GM23248 (cell line): Measurements from ENCODE around the gene DDAH1.

Experiments used
- EZH2 ChIP-seq: fragments of 200-600 bp; sonication (generic); IDR thresholded peaks from 2 replicates; pipeline ENCODE4 v1.6.1; 2018; ENCODE audit warnings: antibody characterized with exemption, mild to moderate bottlenecking; ENCODE audit not compliant: insufficient read depth, poor library complexity, severe bottlenecking
- EZH2phosphoT487 ChIP-seq: fragments of 200-600 bp; sonication (generic); IDR thresholded peaks from 2 replicates; pipeline ENCODE4 v1.6.1; 2018; ENCODE audit warnings: antibody characterized with exemption, moderate library complexity, mild to moderate bottlenecking, low read depth; ENCODE audit not compliant: insufficient read depth

DNA sequence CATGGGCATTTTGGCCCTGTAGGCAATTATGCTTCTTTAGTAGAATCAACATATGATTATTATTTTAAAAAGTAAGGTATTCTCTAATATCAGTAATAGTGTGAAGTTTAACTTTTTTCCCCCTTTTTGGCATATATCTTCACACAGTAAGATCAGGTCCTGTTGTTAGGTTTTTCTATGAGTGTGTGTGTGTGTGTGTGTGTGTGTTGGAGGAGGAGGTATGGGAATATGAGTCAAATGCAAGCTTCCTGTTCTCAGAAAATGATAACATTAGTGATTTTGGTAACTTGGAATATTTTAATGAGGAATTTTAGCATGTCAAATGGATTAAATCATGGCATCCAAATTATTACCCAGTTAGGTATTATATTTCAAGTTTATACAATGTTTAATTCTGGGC is 122.8 kb downstream of the DDAH1 start:
- TF ChIP-seq EZH2 (no peak), EZH2phosphoT487 (no peak)
